Measurements from ENCODE around the gene ZNF8. TPM values are rescaled to one million over a fixed set of nuclear protein-coding genes. Genes with fewer than 3 reads are reported as not detected.

The ZNF8 gene
- polyA plus RNA-seq, 2 of the 4 experiments (the other 2 are of a cell fraction) = 2.3 to 4.0 TPM

- FAIRE-seq = no peak
- Histone ChIP-seq H3K4me3 (no peak overlapping the region), H3K4me2 (no peak overlapping the region), H3K9me3 (peaks cover 66% of the 10 kb centered on the region), H3K27ac (no peak overlapping the region), H3K4me1 (no peaks in the 10 kb centered on the region)
- POLR2A ChIA-PET = interaction anchor here (1.8 kb wide), 1 partner anchor 26 kb away, joined by 5 read pairs; the partner anchor contains the start of gene ZNF497
- CTCF ChIA-PET = interaction anchor here (1.7 to 2.6 kb wide), 3 partner anchors 8 to 17 kb away, joined by 4 to 7 read pairs (median 6); partner anchors contain the start of gene ZSCAN22
- DNase-seq (ENCODE audit: low read depth in 1 of 2, low spot score in 1 of 2) = no peak
- no peak for ATAC-seq
- 91% methylated on average over 1 of the region's 1 CpG for WGBS (ENCODE audit: missing lambda C conversion rate)
- TF ChIP-seq, protein P1, sequence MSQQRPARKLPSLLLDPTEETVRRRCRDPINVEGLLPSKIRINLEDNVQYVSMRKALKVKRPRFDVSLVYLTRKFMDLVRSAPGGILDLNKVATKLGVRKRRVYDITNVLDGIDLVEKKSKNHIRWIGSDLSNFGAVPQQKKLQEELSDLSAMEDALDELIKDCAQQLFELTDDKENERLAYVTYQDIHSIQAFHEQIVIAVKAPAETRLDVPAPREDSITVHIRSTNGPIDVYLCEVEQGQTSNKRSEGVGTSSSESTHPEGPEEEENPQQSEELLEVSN (IDR thresholded peaks at IDR 0.05; ENCODE audit: borderline replicate concordance, low read depth) = no peak
- TF ChIP-seq MYC (IDR thresholded peaks at IDR 0.05; ENCODE audit: borderline replicate concordance, low read length) (no peak), PHF8 (IDR thresholded peaks at IDR 0.05; ENCODE audit: borderline replicate concordance, low read depth) (no peak), ESRRA (IDR thresholded peaks at IDR 0.05; ENCODE audit: borderline replicate concordance, low read length) (no peak), FOSB (CRISPR knock-in tag; IDR thresholded peaks at IDR 0.05) (no peak)
Measured at GRCh38 chr19:58336216-58336615, 57.5 kb downstream of the ZNF8 start.

DNA sequence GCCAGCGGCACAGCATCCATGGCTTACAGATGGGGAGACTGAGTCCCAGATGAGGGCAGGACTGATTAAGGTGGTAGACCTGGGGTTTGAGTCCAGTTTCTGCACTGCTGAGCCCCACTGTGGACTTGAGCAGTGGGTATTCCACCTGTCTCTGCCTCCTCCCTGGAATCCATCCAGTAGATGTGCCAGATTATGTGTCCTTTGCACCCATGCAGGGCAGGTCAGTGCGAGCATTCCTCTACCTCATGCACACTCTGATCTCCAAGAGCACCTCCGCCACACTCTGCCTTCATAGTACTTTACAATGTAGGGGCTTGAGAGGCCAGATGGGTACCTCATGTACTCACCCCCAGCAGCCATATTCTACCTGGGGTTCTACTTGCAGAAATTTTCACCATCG, 58.1 kb downstream of the ZNF8 start:
- FAIRE-seq (no peak), ATAC-seq (no peak), DNase-seq (ENCODE audit: low read depth in 1 of 2, low spot score in 1 of 2) (no peak)
- Histone ChIP-seq H3K4me1 (no peaks in the 10 kb centered on the region), H3K9me3 (peaks cover 72% of the 10 kb centered on the region), H3K4me3 (no peak overlapping the region), H3K27ac (no peak overlapping the region), H3K4me2 (no peak overlapping the region)
- TF ChIP-seq MAFK (IDR thresholded peaks at IDR 0.05; ENCODE audit: partially characterized antibody) (no peak), HOXB13 (CRISPR knock-in tag; IDR thresholded peaks at IDR 0.05; ENCODE audit: low read depth) (no peak), EHF (CRISPR knock-in tag; IDR thresholded peaks at IDR 0.05) (no peak), PBX3 (IDR thresholded peaks at IDR 0.05) (no peak)
- TF ChIP-seq, protein P2, sequence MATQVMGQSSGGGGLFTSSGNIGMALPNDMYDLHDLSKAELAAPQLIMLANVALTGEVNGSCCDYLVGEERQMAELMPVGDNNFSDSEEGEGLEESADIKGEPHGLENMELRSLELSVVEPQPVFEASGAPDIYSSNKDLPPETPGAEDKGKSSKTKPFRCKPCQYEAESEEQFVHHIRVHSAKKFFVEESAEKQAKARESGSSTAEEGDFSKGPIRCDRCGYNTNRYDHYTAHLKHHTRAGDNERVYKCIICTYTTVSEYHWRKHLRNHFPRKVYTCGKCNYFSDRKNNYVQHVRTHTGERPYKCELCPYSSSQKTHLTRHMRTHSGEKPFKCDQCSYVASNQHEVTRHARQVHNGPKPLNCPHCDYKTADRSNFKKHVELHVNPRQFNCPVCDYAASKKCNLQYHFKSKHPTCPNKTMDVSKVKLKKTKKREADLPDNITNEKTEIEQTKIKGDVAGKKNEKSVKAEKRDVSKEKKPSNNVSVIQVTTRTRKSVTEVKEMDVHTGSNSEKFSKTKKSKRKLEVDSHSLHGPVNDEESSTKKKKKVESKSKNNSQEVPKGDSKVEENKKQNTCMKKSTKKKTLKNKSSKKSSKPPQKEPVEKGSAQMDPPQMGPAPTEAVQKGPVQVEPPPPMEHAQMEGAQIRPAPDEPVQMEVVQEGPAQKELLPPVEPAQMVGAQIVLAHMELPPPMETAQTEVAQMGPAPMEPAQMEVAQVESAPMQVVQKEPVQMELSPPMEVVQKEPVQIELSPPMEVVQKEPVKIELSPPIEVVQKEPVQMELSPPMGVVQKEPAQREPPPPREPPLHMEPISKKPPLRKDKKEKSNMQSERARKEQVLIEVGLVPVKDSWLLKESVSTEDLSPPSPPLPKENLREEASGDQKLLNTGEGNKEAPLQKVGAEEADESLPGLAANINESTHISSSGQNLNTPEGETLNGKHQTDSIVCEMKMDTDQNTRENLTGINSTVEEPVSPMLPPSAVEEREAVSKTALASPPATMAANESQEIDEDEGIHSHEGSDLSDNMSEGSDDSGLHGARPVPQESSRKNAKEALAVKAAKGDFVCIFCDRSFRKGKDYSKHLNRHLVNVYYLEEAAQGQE (IDR thresholded peaks at IDR 0.05) = no peak
- TF ChIP-seq, protein P3, sequence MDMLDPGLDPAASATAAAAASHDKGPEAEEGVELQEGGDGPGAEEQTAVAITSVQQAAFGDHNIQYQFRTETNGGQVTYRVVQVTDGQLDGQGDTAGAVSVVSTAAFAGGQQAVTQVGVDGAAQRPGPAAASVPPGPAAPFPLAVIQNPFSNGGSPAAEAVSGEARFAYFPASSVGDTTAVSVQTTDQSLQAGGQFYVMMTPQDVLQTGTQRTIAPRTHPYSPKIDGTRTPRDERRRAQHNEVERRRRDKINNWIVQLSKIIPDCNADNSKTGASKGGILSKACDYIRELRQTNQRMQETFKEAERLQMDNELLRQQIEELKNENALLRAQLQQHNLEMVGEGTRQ (IDR thresholded peaks at IDR 0.05) = no peak
- TF ChIP-seq, protein P1 (IDR thresholded peaks at IDR 0.05; ENCODE audit: borderline replicate concordance, low read depth) = no peak
- WGBS (ENCODE audit: missing lambda C conversion rate) = 94% methylated on average over 4 of the region's 4 CpGs
- ChIA-PET CTCF (interaction anchor here (1.7 kb wide), 1 partner anchor 18 kb away, joined by 4 read pairs; no protein-coding TSS in a partner anchor), POLR2A (interaction anchor here (1.8 kb wide), 1 partner anchor 26 kb away, joined by 5 read pairs; the partner anchor contains the start of gene ZNF497)

- H3K4me2 ChIP-seq = no peak overlapping the region
- no peak; a peak in 1 of 6 replicates for ATAC-seq
- H3K27ac ChIP-seq = no peak overlapping the region
- no peak for DNase-seq (ENCODE audit: low read depth in 1 of 2, low spot score in 1 of 2)
- FAIRE-seq = no peak
- no peaks in the 10 kb centered on the region for H3K4me1 ChIP-seq
- POLR2A ChIA-PET = no interaction called here
- no peak overlapping the region for H3K4me3 ChIP-seq
- TF ChIP-seq RAD21 (conservative IDR thresholded peaks at IDR 0.05 in 1 of 2, IDR thresholded peaks at IDR 0.05 in 1 of 2) (no peak), EHF (CRISPR knock-in tag; IDR thresholded peaks at IDR 0.05) (no peak), MYC (IDR thresholded peaks at IDR 0.05; ENCODE audit: borderline replicate concordance, low read length) (no peak), GATA3 (IDR thresholded peaks at IDR 0.05; ENCODE audit: borderline replicate concordance) (no peak), POLR2AphosphoS2 (conservative IDR thresholded peaks at IDR 0.05; ENCODE audit: low read length) (no peak), ESRRA (IDR thresholded peaks at IDR 0.05; ENCODE audit: borderline replicate concordance, low read length) (no peak), JUNB (IDR thresholded peaks at IDR 0.05) (no peak), ZSCAN20 (CRISPR knock-in tag; IDR thresholded peaks at IDR 0.05) (no peak), ELK1 (IDR thresholded peaks at IDR 0.05; ENCODE audit: low read depth, low read length) (no peak), ZNF302 (CRISPR knock-in tag; IDR thresholded peaks at IDR 0.05) (no peak)
- peaks cover 74% of the 10 kb centered on the region for H3K9me3 ChIP-seq
- CTCF ChIA-PET = no interaction called here
- 93% methylated on average over 11 of the region's 11 CpGs for whole genome bisulfite sequencing (ENCODE audit: missing lambda C conversion rate)
Measured at GRCh38 chr19:58338336-58338735, 59.6 kb downstream of the ZNF8 start.
